HEK293T (cell line): Measurements from ENCODE around the gene CTDSP1.

ENCODE experiments used
- ARNT ChIP-seq: fragments of 450-650 bp; IDR thresholded peaks from 2 replicates; pipeline ENCODE4 v1.6.1; 2017; ENCODE audit warnings: mild to moderate bottlenecking
- BHLHE40 ChIP-seq: fragments of 450-650 bp; IDR thresholded peaks from 2 replicates; pipeline ENCODE4 v1.6.1; 2016; ENCODE audit warnings: mild to moderate bottlenecking, moderate library complexity, borderline replicate concordance
- CTBP1 ChIP-seq: fragments of 450-650 bp; IDR thresholded peaks from 2 replicates; pipeline ENCODE4 v1.6.1; 2016; ENCODE audit warnings: borderline replicate concordance
- ELF4 ChIP-seq: fragments of 450-650 bp; IDR thresholded peaks from 2 replicates; pipeline ENCODE4 v1.6.1; 2017; ENCODE audit warnings: antibody characterized with exemption
- FOXK2 ChIP-seq: fragments of 450-650 bp; IDR thresholded peaks from 2 replicates; pipeline ENCODE4 v1.6.1; 2016; ENCODE audit warnings: mild to moderate bottlenecking
- FOXM1 ChIP-seq: fragments of 450-650 bp; IDR thresholded peaks from 2 replicates; pipeline ENCODE4 v1.6.1; 2017; ENCODE audit warnings: mild to moderate bottlenecking, borderline replicate concordance
- HDGF ChIP-seq: fragments of 450-650 bp; IDR thresholded peaks from 2 replicates; pipeline ENCODE4 v1.6.1; 2017; ENCODE audit warnings: antibody characterized with exemption, borderline replicate concordance
- LEF1 ChIP-seq: fragments of 450-650 bp; IDR thresholded peaks from 2 replicates; pipeline ENCODE4 v1.6.1; 2017; ENCODE audit warnings: mild to moderate bottlenecking, borderline replicate concordance
- NFRKB ChIP-seq: fragments of 450-650 bp; IDR thresholded peaks from 2 replicates; pipeline ENCODE4 v1.6.1; 2016; ENCODE audit warnings: mild to moderate bottlenecking, moderate library complexity
- SP1 ChIP-seq: fragments of 450-650 bp; IDR thresholded peaks from 2 replicates; pipeline ENCODE4 v1.6.1; 2017
- SUZ12 ChIP-seq: fragments of 450-650 bp; IDR thresholded peaks from 2 replicates; pipeline ENCODE4 v1.6.1; 2016; ENCODE audit warnings: mild to moderate bottlenecking
- TARDBP ChIP-seq: fragments of 450-650 bp; IDR thresholded peaks from 2 replicates; pipeline ENCODE4 v1.6.1; 2016
- ZNF384 ChIP-seq: fragments of 450-650 bp; IDR thresholded peaks from 2 replicates; pipeline ENCODE4 v1.6.1; 2016
- TF ChIP-seq, protein P1 (sequence below): fragments of 450-650 bp; IDR thresholded peaks from 2 replicates; pipeline ENCODE4 v1.6.1; 2016

DNA sequence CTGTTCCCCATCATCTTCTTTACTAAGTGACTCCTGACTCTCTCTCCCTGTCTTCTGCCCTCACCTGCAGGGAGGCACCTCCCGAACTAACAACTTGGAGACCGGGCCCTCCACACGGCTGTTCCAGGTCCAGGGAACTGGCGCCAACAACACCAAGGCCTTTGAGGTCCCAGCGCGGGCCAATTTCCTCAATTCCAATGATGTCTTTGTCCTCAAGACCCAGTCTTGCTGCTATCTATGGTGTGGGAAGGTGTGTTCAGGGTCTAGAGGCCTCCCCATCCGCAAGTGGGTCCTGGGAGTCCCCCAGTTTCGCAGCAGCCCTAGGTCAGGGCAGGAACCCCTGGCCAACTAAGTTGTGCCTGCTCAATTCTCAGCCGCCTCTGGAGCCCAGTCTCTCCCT, 34.8 kb downstream of the CTDSP1 start:
- no peak for TF ChIP-seq FOXM1
- TF ChIP-seq LEF1 = no peak
- TF ChIP-seq, protein P1, sequence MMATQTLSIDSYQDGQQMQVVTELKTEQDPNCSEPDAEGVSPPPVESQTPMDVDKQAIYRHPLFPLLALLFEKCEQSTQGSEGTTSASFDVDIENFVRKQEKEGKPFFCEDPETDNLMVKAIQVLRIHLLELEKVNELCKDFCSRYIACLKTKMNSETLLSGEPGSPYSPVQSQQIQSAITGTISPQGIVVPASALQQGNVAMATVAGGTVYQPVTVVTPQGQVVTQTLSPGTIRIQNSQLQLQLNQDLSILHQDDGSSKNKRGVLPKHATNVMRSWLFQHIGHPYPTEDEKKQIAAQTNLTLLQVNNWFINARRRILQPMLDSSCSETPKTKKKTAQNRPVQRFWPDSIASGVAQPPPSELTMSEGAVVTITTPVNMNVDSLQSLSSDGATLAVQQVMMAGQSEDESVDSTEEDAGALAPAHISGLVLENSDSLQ = no peak
- no peak for TF ChIP-seq SP1
- no peak for TF ChIP-seq CTBP1
- no peak for TF ChIP-seq NFRKB
- TF ChIP-seq SUZ12 = no peak
- TF ChIP-seq TARDBP = no peak
- TF ChIP-seq HDGF = no peak
- TF ChIP-seq ZNF384 = no peak
- no peak for TF ChIP-seq FOXK2
- no peak for TF ChIP-seq ARNT
- no peak for TF ChIP-seq ELF4
- TF ChIP-seq BHLHE40 = no peak
